Ascending aorta (tissue), 2 donors: ENCODE results near the gene RASA3. TPM values are rescaled to one million over a fixed set of nuclear protein-coding genes. Genes with fewer than 3 reads are reported as not detected.

Source experiments
- DNase-seq, 2 donors: peaks; one replicate each; pipeline ENCODE4 v3.0.0-alpha.2; 2019; ENCODE audit warnings: low spot score in 2 of 2
- H3K27ac ChIP-seq, 2 donors: fragments of 200-600 bp; sonication (generic); one replicate each; pipeline ENCODE4 v1.5.1; 2016 to 2017; ENCODE audit warnings: mild to moderate bottlenecking in 1 of 2
- H3K27me3 ChIP-seq: fragments of 200-600 bp; sonication (generic); one replicate; pipeline ENCODE4 v1.5.1; 2017
- H3K36me3 ChIP-seq, 2 donors: fragments of 200-600 bp; sonication (generic); one replicate each; pipeline ENCODE4 v1.5.1; 2016
- H3K4me1 ChIP-seq, 2 donors: fragments of 200-600 bp; sonication (generic); one replicate each; pipeline ENCODE4 v1.5.1; 2016 to 2017; ENCODE audit warnings: mild to moderate bottlenecking in 1 of 2
- H3K4me3 ChIP-seq, 2 donors: fragments of 200-600 bp; sonication (generic); one replicate each; pipeline ENCODE4 v1.5.1; 2016 to 2017; ENCODE audit warnings: mild to moderate bottlenecking in 1 of 2
- H3K9me3 ChIP-seq, 2 donors: fragments of 200-600 bp; sonication (generic); one replicate each; pipeline ENCODE4 v1.5.1; 2016
- CTCF ChIP-seq, 3 experiments: fragments of 200-600 bp in 2 of 3; fragments of 450-650 bp in 1 of 3; sonication (generic) in 2 of 3; IDR thresholded peaks; one replicate each; pipeline ENCODE4 v1.5.1; 2016 to 2019; ENCODE audit warnings: antibody characterized with exemption in 3 of 3, mild to moderate bottlenecking in 1 of 3, moderate library complexity in 1 of 3
- intact Hi-C: fragments of 100-400 bp; cut with DNase I; formaldehyde crosslinking; loops from one replicate; pipeline ENCODE4 v1.15.1; 2023
- total RNA-seq: library from RNA; depleted of rRNA; stranded (reverse); fragments of >200 nt; gene quantifications from one replicate; pipeline ENCODE4 v1.1.0, GENCODE V29; 2016

RASA3 gene
- total RNA-seq, 1 donor from 2014 or later: 30.7 TPM

- no peak for DNase-seq
- H3K36me3 ChIP-seq: no peaks in the 10 kb centered on the region
- H3K27me3 ChIP-seq: no peaks in the 10 kb centered on the region
- no peak for TF ChIP-seq CTCF (IDR thresholded peaks at IDR 0.05)
- H3K27ac ChIP-seq: no peak overlapping the region
- no peak overlapping the region for H3K4me3 ChIP-seq
- H3K4me1 ChIP-seq: peaks cover 8 to 9% of the 10 kb centered on the region in 2 donors
- H3K9me3 ChIP-seq: no peaks in the 10 kb centered on the region
- intact Hi-C loops: loop anchor here (5.0 kb wide), 1 partner anchor 75 kb away; the partner anchor contains the start of gene GAS6
These were observed 195.3 kb downstream of the RASA3 start for GRCh38 chr13:113937073-113937472.

- no peak for TF ChIP-seq CTCF (IDR thresholded peaks at IDR 0.05)
- Histone ChIP-seq H3K9me3 (no peaks in the 10 kb centered on the region), H3K4me1 (peaks cover 8 to 9% of the 10 kb centered on the region in 2 donors), H3K27ac (peak overlapping the region; percentile 79 to 85), H3K36me3 (no peaks in the 10 kb centered on the region), H3K4me3 (no peak overlapping the region), H3K27me3 (no peaks in the 10 kb centered on the region)
- intact Hi-C loops: loop anchor here (5.0 kb wide), 1 partner anchor 74 kb away; the partner anchor contains the start of gene GAS6
- no peak for DNase-seq
These were observed 196.1 kb downstream of the RASA3 start for GRCh38 chr13:113936166-113936965.

GRCh38 chr13:113935001-113935844 is 197.2 kb downstream of the RASA3 start:
- H3K4me1 ChIP-seq: peaks cover 8 to 9% of the 10 kb centered on the region in 2 donors
- intact Hi-C loops: loop anchor here (5.0 kb wide), 1 partner anchor 73 kb away; the partner anchor contains the start of gene GAS6
- peak overlapping the region; percentile 79 to 85 for H3K27ac ChIP-seq
- no peaks in the 10 kb centered on the region for H3K36me3 ChIP-seq
- DNase-seq: no peak
- no peak for TF ChIP-seq CTCF (IDR thresholded peaks at IDR 0.05)
- no peaks in the 10 kb centered on the region for H3K9me3 ChIP-seq
- peak overlapping the region in 1 of 2 donors; percentile 20 for H3K4me3 ChIP-seq
- H3K27me3 ChIP-seq: no peaks in the 10 kb centered on the region

DNA sequence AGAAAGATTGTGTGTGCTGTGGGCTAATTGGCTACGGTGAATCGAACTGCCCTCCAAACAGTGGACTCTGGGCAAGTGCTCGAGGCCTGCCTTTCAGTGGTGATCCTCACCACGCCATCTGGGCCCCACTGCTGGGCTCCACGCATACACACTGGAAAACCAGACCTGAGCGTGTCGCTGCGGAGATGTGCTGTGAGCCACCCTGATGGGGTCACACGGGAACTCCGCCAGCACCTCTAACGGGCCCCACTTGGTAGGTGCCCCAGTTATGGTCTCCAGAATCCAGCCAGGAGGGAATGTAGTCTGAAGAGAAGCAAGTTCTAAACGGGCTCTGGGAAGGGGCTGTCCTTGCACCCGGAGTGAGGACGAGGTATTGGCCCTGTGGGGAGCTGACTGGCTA is 197.8 kb downstream of the RASA3 start:
- Histone ChIP-seq H3K36me3 (no peaks in the 10 kb centered on the region), H3K27me3 (no peaks in the 10 kb centered on the region), H3K4me1 (peaks cover 12 to 14% of the 10 kb centered on the region in 2 donors), H3K9me3 (no peaks in the 10 kb centered on the region), H3K27ac (peak overlapping the region; percentile 79 to 85), H3K4me3 (no peak overlapping the region)
- TF ChIP-seq CTCF (IDR thresholded peaks at IDR 0.05): no peak
- intact Hi-C loops: no loop called here
- no peak for DNase-seq

- Histone ChIP-seq H3K27ac (no peak overlapping the region), H3K4me3 (no peak overlapping the region), H3K36me3 (no peaks in the 10 kb centered on the region), H3K27me3 (no peaks in the 10 kb centered on the region), H3K4me1 (peaks cover 18 to 20% of the 10 kb centered on the region in 2 donors), H3K9me3 (no peaks in the 10 kb centered on the region)
- no peak for DNase-seq
- intact Hi-C loops: no loop called here
- no peak for TF ChIP-seq CTCF (IDR thresholded peaks at IDR 0.05)
These were observed 198.5 kb downstream of the RASA3 start for GRCh38 chr13:113933901-113934300.
